CD4-positive, alpha-beta T cell treated with Interleukin-17A for 1 hour (primary cell): ENCODE measurements around the gene SMC3.

Source experiments
- DNase-seq: peaks from one replicate; pipeline ENCODE4 v3.0.0-alpha.2; 2020

SMC3 gene

GRCh38 chr10:110648692-110649346 is 81.3 kb downstream of the SMC3 start:
- DNase-seq: no peak

- DNase-seq: no peak
Measured at GRCh38 chr10:110649347-110650264, 82.1 kb downstream of the SMC3 start.

GRCh38 chr10:110650265-110650668 is 82.8 kb downstream of the SMC3 start:
- no peak for DNase-seq

- no peak for DNase-seq
Measured at GRCh38 chr10:110651044-110651958, 83.8 kb downstream of the SMC3 start.

- no peak for DNase-seq
Measured at GRCh38 chr10:110652475-110653118, 85.1 kb downstream of the SMC3 start.
